AML-193 (cell line): ENCODE data around the gene EHD4.

Experiments
- DNase-seq, 2 experiments: peaks; one replicate each; lab custom pipeline; 2025; lab: John Stamatoyannopoulos, UW

The EHD4 gene

DNA sequence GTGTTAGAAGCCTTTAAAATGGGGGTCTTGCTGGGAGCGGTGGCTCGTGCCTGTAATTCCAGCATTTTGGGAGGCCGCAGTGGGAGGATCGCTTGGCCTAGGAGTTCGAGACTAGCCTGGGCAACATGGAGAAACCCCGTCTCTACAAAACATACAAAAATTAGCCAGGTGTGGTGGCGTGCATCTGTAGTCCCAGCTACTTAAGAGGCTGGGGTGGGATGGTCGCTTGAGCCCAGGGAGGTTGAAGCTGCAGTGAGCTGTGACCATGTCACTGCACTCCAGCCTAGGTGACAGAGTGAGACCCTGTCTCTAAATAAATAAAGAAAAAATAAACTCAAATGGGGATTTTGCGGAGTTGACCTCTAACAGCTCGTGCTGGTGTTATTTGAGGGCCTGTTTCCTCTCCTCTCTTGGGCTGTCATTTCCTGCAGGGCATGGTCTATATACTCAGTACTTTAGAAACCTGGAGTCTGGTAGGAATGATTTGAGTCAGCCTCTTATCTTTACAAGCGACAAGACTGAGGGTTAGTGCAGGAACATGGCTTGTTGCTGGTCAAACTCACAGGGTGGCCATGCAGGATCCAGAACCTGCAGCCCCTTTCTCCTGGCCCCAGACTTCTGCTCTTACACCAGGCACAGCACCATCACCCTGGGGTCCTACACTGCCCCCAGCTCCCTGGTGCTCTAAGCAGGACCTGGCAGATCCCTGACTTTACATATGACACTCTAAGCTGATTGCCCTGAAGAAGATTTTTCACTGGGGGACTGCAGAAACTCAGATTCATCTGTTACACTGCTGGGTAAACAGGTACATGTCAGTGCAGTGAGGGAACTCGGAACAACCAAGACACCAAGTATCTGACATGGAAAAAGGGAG, 15.1 kb downstream of the EHD4 start:
- DNase-seq, result no peak

DNA sequence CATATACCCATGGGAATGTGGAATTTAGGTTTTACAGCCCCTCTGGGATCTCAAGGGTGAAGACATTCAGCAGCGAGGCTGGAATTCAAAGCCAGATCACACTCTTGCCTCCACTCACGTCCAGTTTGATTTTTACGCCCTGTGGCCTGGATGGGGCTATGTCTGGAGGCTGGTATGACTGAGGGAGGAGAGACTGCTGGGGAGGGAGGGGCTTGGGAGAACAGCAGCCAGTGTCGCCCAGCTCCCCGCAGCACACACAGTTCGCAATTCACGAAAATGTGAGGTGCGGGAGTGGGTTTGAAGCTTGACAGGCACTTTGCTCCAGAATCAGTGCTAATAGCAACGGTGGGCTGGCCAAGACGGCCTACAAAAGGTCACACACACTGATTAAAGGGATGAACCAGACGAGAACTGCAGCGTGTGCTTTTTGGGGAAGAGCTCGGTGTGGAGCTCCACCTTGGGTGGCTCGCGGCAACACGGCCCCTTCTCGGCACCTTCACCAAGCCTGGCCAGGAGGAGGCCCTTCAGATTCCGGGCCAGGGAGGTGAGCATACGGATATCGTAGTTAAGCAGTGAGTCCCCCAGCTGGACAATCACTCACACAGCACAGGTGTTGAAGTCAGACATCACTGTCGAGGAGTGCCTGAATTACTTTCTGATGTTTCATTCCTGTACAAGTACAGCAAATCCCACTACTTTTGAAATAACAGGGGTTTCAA, 16.4 kb downstream of the EHD4 start:
- no peak for DNase-seq

DNA sequence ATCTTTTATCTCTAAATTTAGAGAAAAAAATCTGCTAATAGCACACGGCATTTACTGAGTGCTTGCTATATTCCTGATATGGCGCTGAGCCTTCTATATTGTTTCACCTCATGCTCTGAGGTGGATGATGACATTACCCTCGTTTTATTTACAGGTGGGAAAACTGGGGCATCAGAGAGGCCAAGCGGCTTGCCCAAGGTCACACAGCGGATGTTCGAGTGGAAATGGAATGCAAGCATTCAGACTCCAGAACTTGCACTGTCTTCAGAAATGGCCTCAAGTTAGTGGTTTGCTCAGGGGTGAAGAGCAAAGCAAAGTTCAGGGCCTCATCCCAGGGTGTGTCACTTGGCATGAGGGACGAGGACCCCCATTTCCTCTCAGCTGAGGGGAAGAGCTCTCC, 17.3 kb downstream of the EHD4 start:
- no peak for DNase-seq

DNA sequence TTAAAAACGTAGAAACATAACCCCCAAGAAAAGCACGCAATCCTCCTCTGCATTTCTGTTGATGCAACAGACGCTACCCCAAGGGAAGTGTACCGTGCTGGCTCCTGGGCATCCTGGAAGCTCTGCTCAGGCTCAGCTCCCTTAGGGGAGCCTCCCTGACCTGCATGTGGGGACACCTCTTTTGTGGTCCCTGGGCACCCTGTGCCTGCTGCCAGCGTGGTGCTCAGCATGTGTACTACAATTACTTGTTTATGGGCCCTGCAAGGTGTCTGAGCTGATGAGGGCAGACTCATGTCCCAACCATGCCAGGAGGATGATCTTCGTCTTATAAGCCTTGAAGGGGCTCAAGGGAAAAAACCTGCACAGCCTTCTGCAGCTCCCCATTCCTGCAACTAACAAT, 18.3 kb downstream of the EHD4 start:
- no peak for DNase-seq

DNA sequence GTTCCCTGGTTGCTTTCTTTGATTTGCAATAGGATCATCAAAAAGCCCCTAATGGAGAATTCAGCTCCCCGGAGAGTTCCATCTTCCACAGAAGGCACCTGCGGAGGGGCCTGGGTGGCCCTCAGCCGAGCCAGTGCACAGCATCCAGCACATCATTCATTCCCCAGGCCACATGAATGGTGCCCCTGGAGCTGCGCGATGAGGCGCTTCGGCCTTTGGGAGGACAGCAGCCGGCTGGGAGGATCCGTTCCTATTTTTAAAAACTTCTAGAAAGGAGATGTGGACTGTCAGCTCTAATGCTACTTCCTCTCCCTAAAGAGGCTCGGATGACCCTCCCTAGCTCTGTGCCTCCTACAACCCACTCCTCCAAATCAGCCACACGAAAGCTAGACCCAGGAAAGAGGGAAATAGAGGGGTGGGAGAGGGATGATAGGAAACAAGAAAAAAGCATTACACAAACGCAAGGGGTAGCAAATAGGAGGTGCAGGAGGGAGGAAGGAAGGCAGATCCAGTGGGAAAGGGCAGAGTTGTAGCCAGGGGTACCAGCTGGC, 20.3 kb downstream of the EHD4 start:
- no peak for DNase-seq

DNA sequence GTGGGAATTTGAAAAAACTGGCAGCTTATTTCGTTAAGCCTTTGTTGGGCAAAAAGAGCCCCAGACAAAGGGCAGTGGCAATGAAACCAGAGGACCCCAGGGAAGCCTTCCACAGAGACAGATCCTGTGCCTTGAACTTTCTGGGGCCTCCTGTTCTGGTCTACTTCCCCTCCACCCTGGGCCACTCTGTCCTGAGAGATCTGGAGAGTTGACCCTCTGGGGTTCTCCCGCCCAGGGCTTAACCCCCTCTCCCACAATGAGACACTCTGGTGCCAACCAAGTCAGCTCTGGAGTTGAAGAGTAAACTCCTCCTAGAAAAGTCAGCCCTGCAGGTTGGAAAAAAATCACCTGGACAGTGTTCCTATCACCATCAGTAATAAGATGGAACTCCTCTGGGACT, 20.8 kb downstream of the EHD4 start:
- DNase-seq, result no peak

DNA sequence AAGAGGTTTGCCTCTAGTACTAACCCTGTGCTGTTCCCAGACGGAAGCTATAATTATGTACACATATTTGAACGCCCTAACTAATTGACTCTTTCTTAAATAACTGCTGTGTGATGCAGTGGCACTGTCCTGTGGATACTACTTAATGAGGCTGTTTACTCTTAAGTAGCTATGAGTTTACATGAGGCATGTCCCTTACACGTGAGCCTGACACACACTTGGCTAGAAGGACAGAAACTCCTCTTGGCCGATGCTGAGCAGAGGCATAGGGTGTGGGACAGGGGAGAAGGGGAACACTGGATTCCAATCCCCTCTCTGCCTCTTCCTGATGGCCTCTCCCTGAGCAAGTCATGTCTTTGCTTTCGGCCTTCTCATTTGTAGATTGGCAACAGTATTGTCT, 21.9 kb downstream of the EHD4 start:
- DNase-seq, result no peak

DNA sequence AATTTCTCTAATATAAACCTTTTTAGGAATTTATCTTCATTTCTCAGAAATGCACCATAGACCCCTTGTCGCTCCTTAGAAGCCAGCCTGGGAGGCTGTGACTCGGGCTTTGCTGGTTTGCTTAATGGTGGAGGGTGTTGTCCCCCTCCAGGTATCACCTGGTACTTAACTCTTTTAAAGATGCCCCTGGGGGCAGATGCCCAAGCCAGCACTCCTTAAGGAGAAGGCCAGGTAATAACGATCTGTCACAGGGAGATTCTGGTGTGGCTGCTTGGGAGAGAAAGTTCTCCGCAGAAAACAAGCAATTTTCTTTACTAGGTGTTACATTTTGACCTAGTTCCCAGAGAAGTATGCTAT, 22.3 kb downstream of the EHD4 start:
- no peak for DNase-seq

DNA sequence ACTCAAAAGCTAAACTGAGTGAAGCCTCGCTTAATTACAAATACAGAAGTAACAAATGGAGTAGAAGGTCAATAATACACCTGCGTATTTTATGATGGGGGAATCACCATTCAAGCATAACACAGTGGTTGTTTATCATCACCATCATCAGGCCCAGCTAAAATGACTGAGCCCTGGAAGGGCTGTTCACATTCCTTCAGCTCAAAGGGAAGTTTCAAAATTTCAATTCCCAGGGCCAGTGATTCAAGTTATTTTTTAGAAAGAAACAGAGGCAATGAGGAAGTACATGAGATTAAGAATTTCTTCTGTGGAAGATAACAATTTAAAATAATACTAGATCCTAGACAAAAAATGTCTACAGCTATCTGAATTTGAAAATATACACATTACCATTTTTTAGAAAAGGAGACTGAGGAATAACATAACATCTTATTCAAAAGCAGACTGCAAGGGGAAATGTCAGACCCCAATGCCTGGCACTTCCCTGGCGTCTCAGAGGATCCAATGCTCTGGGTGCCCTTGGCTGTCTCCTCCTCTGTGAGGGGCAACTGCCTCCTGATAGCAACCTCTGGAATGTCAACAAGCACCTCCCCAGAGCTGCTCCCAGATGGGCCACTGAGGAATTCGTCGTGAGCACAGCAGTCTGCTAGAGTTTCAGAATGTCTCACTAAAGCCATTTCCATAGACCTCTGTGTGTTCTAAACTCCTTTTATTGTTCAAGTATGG, 22.8 kb downstream of the EHD4 start:
- no peak for DNase-seq

DNA sequence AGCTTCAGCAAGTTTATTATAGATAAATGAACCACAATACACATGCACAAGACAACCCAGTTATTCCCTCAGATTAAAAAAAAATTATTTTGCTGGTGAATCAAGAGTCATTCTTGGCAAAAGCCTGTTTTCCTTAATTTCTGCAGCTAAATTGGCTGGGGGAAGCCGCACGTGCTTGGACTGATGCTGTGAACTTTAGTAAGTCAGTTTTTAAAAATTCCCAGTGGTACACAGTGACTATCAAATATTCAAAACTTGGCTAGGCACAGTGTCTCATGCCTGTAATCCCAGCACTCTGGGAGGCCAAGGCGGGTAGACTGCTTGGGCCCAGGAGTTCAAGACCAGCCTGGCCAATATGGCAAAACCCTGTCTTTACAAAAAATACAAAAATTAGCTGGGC, 23.9 kb downstream of the EHD4 start:
- no peak for DNase-seq

DNA sequence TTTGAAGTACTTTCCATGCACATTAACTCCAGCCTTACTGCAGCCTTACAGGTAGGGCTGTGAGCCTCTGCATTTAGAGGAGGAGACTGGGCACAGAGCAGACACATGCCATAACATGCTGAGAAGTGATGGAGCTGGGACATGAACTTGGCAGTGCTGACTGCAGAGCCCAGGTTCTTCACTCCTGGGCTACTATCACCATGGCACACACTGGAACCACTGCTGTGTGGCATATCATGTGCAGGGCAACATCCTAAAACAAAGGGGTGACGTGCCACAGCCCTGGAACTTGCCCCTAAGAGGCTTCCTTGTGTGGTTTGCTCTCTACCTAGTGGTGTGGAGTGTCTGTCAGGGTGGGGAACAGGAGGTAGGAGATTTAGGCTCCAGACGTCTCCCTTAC, 25.4 kb downstream of the EHD4 start:
- no peak for DNase-seq

DNA sequence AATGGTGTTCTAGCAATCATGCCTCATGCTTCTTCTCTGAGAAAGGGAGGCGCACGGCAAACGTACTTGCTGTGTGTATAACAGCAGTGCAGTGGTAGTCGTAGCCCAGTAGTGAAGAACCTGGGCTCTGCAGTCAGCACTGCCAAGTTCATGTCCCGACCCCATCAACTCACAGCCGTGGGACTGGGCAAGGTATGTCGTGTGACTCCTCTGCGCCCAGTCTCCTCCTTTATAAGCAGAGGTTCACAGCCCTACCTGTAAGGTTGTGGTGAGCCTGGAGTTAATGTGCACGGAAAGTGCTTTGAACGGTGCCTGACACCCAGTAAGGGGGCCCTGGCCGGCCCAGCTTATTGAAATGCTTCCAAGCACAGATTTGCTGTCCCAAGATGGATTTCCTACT, 26.6 kb downstream of the EHD4 start:
- DNase-seq, result no peak

DNA sequence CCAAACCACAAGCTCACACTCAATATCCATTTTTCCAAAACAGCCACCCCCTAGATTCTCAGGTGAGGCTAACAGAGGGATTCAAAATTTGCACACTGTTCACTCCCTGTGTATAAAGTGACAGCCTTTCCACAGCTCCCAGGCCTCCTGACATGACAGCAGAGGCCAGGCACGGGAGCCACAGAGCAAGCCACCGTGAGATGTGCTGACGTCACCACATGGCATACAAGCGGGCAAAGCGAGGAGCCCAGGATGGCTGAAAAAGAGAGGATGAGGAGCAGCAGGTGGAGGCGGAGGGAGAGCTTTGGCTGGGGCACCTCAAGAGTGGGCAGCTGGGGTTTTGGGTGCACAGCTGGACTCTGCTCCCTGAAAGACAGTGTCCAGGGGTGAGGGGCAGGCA, 27.1 kb downstream of the EHD4 start:
- no peak for DNase-seq

DNA sequence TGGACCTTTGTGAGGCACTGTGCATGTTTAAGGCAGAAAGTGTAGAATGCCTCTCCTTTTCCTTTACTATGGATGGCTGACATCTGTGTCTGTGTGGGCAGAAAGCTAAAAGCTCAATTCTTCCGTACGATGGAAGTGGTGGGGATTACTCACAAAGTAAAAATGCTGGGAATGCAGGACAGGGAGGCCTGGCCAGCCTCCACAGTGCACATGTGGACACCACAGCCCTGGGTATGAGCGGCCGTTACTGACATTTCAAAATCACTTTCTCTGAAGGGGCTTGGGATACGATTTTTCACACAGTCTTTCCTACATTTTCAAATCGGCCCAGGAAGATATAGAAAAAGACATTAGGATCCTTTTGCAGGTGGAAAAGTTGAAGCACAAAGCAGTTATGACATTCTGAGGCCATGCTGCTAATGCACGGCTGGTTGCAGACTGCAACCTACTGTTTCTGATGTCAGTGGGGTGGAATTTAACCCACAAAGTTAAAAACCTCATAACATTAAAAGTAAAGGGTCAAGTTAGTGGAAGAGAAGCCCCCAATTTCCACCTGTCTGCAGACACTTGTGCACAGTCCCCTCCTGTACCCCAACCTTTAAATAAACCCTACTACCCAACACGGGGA, 27.9 kb downstream of the EHD4 start:
- no peak for DNase-seq

DNA sequence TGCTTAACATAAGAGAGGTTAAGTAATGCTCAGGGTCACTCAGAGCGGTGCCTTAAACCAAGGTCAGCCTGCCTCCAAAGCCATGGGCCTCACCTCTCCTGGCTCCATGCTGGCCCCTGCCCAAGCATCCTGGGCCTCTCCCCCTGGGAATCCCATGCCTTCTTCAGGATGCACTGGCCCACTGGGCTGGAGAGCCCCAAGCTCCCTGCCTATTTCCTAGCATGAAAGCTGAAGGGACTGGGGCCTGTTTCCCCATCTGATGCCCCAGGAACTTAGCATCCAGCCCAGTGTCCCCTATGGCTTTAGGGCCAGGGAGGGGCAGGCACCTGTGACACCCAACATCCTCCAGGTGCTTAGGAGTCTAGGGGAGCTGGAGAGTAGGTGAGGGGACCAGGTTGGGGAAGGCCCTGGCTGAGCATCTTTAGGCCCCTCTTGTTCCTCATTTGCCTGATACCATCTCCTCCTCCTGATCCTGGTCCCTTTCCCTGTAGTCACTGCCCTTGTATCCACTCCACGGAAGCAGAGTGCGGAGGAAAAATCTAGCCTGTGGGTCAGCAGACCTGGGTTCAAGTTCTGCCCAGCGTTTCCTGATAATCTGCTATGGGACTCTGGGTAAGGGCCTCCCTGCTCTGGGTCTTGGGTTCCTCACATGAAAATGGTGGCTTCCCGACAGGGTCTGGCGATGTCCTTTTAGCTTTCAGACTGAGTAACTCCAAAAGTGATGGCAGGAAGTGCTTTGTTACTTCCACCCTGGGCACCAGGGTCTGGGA, 28.6 kb downstream of the EHD4 start:
- DNase-seq, result no peak

DNA sequence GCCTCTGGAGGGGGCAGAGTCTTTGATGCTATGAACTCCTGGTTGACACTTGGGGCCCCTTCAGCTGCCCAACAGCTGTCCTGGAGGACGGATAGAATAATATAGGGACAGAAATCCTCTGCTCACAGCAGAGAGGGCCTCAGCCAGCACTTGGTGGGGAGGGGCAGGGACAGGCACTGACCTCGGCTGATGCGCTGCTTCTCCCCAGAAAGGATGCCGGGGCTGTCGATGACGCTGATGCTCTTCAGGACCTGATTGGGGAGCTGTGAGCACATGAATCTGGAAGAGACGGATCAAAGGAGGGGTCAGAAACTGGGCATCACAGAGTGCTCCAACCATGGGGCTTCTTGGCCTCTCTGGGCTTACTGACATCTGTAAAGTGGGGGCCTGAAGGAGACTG, 29.5 kb downstream of the EHD4 start:
- no peak for DNase-seq

DNA sequence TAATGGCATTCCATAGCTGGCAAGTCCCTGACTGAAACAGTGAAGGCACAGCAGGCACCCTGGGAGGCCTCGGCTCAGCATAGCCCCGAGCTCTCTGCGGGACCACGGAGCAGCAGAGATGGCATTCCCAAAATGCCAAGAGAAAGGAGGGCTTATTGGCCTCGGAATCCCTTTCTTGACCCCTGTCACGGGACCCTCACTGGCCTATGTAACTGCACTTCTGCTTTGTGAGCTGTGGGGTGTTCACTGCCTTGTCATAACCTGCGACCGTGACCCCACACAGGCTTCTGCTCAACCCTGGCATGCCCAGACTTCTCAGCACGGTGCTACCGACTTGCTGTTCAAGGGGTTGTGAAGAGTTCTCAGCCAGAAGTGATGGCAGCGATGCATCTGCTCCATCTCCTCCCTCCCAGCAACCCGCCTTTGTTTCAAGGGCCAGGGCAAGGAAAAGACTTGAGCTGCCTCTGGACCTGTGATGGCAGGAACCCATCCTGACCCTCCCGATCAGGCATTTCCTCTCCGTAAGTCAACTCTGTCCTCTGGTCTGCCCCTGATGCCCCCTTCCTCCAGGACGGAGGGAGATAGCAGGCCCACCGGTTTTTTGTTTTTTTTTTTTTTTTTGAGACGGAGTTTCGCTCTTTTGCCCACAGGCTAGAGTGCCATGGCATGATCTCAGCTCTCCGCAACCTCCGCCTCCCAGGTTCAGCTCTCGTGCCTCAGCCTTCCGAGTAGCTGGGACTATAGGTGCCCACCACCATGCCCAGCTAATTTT, 30.5 kb downstream of the EHD4 start:
- no peak for DNase-seq

DNA sequence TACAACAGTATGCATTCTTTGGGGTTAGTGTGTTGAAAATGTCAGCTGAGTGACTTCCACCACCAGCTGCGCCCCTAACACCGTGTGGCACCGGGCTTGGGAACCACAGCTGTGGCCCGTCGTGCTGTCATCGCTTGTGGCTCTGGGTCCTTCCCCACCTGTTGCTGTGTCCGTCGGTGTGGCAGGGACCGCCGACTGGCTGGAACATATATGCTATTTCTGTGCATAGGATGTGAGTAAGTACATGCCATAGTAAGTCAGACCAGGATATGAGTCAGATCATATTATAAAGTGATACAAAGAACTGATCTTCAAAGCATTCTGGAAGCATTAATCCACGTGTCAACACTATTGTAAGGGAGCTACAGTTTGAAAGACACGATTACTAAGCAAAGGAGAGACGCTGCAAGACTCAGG, 31.9 kb downstream of the EHD4 start:
- no peak for DNase-seq

DNA sequence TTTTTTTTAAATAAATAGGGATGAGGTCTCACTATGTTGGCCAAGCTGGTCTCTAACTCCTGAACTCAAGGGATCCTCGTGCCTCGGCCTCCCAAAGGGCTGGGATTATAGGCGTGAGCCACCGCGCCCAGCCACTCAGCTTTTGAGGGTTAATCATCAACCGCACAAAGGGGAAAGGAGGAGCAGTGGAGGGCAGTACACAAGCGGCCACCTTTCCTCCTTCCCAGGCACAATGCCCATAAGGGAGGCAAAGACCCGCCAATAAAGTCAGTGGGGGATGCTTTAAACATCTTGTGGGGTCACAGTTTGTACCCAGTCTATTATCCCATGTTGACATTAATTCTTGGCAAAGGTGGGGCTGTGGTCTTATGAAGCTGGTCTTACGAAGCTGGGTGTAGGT, 32.4 kb downstream of the EHD4 start:
- no peak for DNase-seq

DNA sequence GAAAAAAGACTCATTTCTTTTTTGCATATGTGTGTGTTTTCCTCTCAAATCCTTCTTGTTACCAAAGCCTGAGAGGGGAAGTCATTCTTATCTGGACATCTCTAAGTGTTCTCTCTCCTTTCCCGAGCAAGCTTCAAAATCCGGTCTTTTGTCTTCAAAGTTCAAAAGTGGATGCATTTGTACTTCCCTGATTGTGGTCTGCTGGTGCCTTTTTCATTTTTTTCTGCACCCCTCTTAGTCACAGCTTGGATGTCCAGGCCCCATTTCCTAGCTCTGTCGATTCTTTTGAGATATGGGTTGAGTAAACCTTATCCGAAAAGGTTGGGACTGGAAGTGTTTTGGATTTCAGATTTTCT, 34.8 kb downstream of the EHD4 start:
- DNase-seq, result no peak
